Rectal smooth muscle tissue (tissue), 1 donor: ENCODE data around the gene TEX19.

Source experiments
- H3K27ac ChIP-seq: one replicate; pipeline ENCODE4 v1.7.0; 2013; ENCODE audit warnings: low read depth, low read length, inconsistent platforms
- H3K27me3 ChIP-seq: one replicate; pipeline ENCODE4 v1.7.0; 2013; ENCODE audit warnings: low read length; ENCODE audit not compliant: control insufficient read depth, insufficient read depth
- H3K36me3 ChIP-seq: one replicate; pipeline ENCODE4 v1.7.0; 2013; ENCODE audit warnings: low read length; ENCODE audit not compliant: control insufficient read depth, insufficient read depth
- H3K4me1 ChIP-seq: one replicate; pipeline ENCODE4 v1.7.0; 2013; ENCODE audit warnings: low read length; ENCODE audit not compliant: control insufficient read depth, insufficient read depth
- H3K4me3 ChIP-seq: one replicate; pipeline ENCODE4 v1.7.0; 2013; ENCODE audit warnings: low read length
- H3K9ac ChIP-seq: one replicate; pipeline ENCODE4 v1.7.0; 2013; ENCODE audit warnings: low read length

The TEX19 gene

DNA sequence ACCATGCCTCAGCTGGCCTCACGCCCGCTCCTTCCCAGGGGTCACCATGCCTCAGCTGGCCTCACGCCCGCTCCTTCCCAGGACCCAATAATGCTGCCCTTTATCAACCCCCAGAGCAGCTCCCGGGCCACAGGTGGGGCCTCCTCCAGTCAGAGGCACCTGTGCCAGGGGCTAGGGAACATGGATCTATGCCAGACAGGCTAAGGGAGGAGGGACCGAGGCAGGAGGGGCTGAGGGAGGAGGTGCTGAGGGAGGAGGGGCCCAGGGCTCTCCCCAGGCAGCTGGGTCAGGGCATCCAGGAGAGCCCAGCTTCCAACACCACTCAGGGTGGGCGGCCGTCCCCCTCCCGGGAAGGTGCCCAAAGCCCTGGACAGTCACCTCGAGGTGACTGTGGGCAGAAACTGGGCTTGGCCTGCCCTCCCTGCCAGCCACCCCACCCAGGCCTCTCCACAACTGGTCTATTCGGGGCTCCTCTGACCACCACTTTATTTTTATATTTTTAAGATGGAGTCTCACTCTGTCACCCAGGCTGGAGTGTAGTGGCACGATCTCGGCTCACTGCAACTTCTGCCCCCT, 31.9 kb downstream of the TEX19 start:
- no peaks in the 10 kb centered on the region for H3K4me1 ChIP-seq
- no peaks in the 10 kb centered on the region for H3K36me3 ChIP-seq
- H3K27me3 ChIP-seq = peaks cover 12% of the 10 kb centered on the region
- H3K9ac ChIP-seq = no peak overlapping the region
- no peak overlapping the region for H3K4me3 ChIP-seq
- H3K27ac ChIP-seq = no peak overlapping the region

GRCh38 chr17:82391496-82392066, 32.5 kb downstream of the TEX19 start:
- Histone ChIP-seq H3K9ac (no peak overlapping the region), H3K27me3 (peaks cover 9% of the 10 kb centered on the region), H3K4me3 (no peak overlapping the region), H3K27ac (no peak overlapping the region), H3K4me1 (no peaks in the 10 kb centered on the region), H3K36me3 (no peaks in the 10 kb centered on the region)

GRCh38 chr17:82392209-82392920, 33.3 kb downstream of the TEX19 start:
- Histone ChIP-seq H3K27ac (no peak overlapping the region), H3K36me3 (no peaks in the 10 kb centered on the region), H3K4me3 (no peak overlapping the region), H3K4me1 (no peaks in the 10 kb centered on the region), H3K9ac (no peak overlapping the region), H3K27me3 (peaks cover 1% of the 10 kb centered on the region)

GRCh38 chr17:82392941-82393340, 33.9 kb downstream of the TEX19 start:
- Histone ChIP-seq H3K9ac (no peak overlapping the region), H3K36me3 (no peaks in the 10 kb centered on the region)

GRCh38 chr17:82394278-82394677, 35.2 kb downstream of the TEX19 start:
- H3K4me1 ChIP-seq = no peaks in the 10 kb centered on the region
- H3K9ac ChIP-seq = no peak overlapping the region
- H3K4me3 ChIP-seq = no peak overlapping the region
- no peaks in the 10 kb centered on the region for H3K36me3 ChIP-seq
- H3K27ac ChIP-seq = no peak overlapping the region
- H3K27me3 ChIP-seq = no peaks in the 10 kb centered on the region

More at GRCh38 chr17:82392941-82393340, 33.9 kb downstream of the TEX19 start:
- H3K27ac ChIP-seq = no peak overlapping the region
- H3K4me3 ChIP-seq = no peak overlapping the region
- no peaks in the 10 kb centered on the region for H3K4me1 ChIP-seq
- H3K27me3 ChIP-seq = no peaks in the 10 kb centered on the region

- Histone ChIP-seq H3K4me1 (peaks cover 2% of the 10 kb centered on the region), H3K4me3 (no peak overlapping the region), H3K9ac (no peak overlapping the region), H3K27me3 (no peaks in the 10 kb centered on the region), H3K36me3 (no peaks in the 10 kb centered on the region), H3K27ac (no peak overlapping the region)
Observed at GRCh38 chr17:82396601-82397435, 37.8 kb downstream of the TEX19 start.

GRCh38 chr17:82397449-82398335, 38.6 kb downstream of the TEX19 start:
- Histone ChIP-seq H3K27ac (no peak overlapping the region), H3K27me3 (no peaks in the 10 kb centered on the region), H3K4me3 (no peak overlapping the region), H3K36me3 (no peaks in the 10 kb centered on the region), H3K4me1 (peaks cover 2% of the 10 kb centered on the region), H3K9ac (no peak overlapping the region)

DNA sequence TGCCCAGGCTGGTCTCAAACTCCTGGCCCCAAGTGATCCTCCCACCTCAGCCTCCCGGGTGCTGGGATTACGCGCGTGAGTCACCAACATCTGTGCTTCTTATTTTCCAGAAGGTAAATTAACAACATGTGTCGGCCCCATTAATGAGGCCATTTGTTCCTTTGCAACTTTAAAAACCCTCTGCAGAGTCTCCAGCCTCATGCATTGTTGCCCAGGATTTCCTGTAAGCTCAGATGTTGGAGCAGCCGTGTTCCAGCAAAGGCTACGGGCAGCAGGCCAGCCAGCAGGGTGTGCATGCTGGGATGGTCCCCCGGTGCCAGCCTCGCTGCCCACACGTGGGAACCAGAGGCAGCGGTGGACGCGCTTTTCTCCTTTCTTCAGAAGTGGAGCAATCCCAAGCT, 40.0 kb downstream of the TEX19 start:
- no peaks in the 10 kb centered on the region for H3K27me3 ChIP-seq
- peaks cover 2% of the 10 kb centered on the region for H3K4me1 ChIP-seq
- H3K36me3 ChIP-seq = peaks cover 5% of the 10 kb centered on the region
- no peak overlapping the region for H3K9ac ChIP-seq
- H3K4me3 ChIP-seq = no peak overlapping the region
- no peak overlapping the region for H3K27ac ChIP-seq

GRCh38 chr17:82399601-82400101, 40.6 kb downstream of the TEX19 start:
- H3K27me3 ChIP-seq = no peaks in the 10 kb centered on the region
- H3K4me3 ChIP-seq = no peak overlapping the region
- no peak overlapping the region for H3K9ac ChIP-seq
- no peak overlapping the region for H3K27ac ChIP-seq
- peaks cover 2% of the 10 kb centered on the region for H3K4me1 ChIP-seq
- H3K36me3 ChIP-seq = peaks cover 5% of the 10 kb centered on the region

GRCh38 chr17:82400206-82400605, 41.2 kb downstream of the TEX19 start:
- Histone ChIP-seq H3K9ac (no peak overlapping the region), H3K4me3 (no peak overlapping the region), H3K4me1 (peaks cover 2% of the 10 kb centered on the region), H3K36me3 (peaks cover 5% of the 10 kb centered on the region), H3K27ac (no peak overlapping the region), H3K27me3 (no peaks in the 10 kb centered on the region)

- Histone ChIP-seq H3K36me3 (peaks cover 5% of the 10 kb centered on the region), H3K27me3 (no peaks in the 10 kb centered on the region), H3K4me3 (no peak overlapping the region), H3K9ac (no peak overlapping the region), H3K27ac (no peak overlapping the region), H3K4me1 (peaks cover 2% of the 10 kb centered on the region)
Observed at GRCh38 chr17:82400830-82401229, 41.8 kb downstream of the TEX19 start.
